ENCODE data around the gene UNC45B.
"Not testable (repeated sequence)": the region's sequence is repeated elsewhere in the genome, so short reads cannot be mapped to it uniquely, and the experiment has no call there.

The UNC45B gene

DNA sequence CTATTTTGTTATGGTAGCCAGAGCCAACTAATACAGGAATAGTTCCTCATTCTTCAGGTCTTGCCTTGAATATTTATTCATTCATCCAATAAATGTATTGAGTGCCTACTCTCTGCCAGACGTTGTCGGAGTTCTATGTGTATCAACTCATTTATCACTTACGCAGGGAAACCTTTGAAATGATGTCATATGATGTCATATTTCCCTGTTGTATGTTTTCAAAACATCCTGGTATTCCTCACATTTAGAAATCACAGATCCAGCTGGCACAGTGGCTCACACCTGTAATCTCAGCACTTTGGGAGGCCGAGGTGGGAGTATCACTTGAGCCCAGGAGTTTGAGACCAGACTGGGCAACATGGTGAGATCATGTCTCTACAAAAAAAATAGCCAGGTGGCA is 2.8 kb upstream of the UNC45B start:
- no peak for DNase-seq

DNA sequence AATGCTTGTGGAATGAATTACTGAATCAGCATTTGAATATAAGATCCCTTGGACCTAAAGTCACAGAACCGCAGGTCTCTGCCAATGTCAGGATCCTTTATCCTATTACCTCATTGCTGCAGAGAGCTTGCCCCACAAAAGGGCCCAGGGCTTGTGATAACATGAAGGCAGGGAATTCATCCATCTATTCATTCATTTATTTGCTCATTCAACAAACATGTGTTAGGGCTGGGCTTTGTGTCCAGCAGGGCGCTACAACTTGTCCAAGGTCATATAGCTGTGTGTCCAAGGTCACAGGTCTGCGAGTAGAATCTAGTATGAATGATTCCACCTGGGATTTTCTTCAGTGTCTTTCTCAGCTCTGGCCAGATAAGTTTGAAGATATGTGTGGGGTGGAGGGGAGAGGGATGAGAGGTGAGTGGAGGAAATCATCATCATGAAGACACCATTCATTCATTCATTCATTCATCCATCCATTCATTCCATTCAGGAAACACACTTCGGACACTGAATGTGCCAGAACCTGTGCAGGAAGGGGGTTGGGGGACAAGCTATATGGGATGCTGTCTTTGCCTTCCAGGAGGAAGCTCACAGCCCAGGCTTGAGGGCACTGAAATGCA is 1.3 kb upstream of the UNC45B start:
- no peak for DNase-seq

DNA sequence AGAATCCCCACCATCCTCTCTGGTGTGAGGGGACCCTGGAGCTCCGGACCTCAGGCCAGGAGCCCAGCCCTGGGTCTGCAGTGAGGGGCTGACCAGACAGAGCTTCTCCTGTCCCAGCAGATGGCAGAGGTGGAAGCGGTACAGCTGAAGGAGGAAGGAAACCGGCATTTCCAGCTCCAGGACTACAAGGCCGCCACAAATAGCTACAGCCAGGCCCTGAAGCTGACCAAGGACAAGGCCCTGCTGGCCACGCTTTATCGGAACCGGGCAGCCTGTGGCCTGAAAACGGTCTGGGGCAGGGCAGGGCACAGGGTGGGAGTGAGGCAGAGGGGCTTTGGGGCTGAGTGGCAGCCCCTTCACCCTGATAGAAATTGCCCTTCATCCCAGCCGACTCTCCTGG is 527 bp downstream of the UNC45B start:
- DNase-seq: no peak

DNA sequence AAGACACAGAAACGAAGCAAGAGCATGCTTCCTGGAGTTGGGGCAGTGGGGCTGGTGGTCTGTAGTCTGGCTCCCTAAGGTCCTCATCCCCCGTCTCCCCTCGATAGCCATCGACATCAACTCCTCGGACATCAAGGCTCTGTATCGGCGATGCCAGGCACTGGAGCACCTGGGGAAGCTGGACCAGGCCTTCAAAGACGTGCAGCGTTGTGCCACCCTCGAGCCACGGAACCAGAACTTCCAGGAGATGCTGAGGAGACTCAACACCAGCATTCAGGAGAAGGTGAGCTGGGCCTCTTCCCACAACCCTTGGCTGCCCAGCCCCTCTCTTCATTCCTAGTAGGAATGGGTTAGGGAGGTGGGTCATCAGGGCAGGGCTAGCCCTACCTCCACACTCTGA is 2.3 kb downstream of the UNC45B start:
- no peak for DNase-seq

DNA sequence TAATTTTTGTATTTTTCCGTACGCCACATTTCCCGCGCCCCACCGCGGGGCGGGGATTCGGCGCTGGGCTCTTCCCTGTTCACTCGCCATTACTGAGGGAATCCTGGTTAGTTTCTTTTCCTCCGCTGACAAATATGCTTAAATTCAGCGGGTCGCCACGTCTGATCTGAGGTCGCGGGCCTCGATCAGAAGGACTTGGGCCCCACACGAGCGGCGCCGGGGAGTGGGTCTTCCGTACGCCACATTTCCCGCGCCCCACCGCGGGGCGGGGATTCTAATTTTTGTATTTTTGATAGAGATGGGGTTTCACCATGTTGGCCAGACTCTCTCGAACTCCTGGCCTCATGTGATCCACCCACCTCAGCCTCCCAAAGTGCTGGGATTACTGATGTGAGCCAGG is 3.5 kb downstream of the UNC45B start:
- DNase-seq: not testable (repeated sequence)

DNA sequence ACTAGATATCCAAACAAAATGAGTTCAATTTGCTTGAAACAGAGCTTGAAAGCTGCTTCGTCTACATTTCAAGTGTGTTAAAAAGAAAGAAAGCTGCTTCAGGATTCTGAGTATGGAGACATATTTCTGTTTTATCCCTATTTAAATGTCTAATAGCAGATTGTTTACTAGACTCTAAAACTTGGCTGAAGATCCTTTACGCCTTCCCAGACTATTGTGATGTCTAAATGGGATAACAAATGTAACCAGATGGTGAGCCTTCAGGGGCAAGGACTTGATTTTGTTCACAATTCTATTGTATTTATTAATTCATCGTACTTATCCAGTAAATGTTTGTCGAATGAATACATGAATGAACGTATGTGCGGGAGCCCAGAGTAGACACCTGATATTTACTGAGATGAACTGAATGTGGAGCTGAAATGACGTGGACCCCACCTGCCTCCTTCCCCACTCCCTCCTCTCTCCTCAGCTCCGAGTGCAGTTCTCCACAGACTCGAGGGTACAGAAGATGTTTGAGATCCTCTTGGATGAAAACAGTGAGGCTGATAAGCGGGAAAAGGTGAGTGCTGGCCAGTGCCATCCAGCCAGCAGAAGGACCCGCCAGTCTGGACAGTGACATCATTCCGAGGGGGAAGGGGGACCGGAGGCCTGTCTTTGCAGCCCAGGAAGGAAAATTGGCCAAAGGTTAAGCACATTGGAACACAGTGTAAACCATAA is 5.0 kb downstream of the UNC45B start:
- DNase-seq: no peak

DNA sequence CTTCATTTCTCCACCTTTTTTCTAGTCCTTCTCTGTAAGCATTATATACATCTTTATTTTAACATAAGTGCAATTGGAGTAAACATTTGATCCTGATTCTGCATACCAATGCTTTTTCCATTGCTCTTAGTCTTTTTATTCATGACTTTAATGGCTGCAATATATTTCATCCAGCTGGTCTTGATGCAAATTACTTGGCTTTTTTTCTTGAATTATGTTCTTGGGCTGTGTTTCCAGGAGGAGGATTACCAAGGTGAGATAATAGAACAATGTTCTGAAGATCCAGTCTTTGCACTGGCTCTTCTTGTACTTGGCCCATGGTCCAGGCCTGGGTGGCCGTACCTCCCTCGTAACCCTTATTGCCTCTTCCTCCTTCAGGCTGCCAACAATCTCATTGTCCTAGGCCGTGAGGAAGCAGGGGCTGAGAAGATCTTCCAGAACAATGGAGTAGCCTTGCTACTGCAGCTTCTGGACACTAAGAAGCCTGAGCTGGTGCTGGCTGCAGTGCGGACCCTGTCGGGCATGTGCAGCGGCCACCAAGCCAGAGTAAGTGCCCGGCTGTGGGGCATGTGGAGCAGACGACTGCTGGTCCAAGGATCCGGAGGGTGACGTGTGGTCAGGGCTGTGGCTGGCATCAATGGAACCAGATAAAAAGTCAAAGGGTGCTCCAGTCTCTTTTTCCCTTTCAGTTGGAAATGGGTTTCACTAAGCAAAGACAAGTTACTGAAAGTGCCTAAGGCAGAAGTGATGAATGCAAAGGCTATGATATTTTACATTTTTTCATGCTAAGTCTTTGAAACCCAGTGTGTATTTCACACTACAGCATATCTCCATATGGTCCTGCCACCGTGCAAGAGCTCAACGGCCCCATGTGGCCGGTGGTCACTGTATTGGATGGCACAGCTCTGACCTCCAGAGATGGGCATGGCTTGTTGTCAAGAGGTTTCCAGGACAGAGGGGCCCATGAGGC is 6.9 kb downstream of the UNC45B start:
- DNase-seq: no peak

DNA sequence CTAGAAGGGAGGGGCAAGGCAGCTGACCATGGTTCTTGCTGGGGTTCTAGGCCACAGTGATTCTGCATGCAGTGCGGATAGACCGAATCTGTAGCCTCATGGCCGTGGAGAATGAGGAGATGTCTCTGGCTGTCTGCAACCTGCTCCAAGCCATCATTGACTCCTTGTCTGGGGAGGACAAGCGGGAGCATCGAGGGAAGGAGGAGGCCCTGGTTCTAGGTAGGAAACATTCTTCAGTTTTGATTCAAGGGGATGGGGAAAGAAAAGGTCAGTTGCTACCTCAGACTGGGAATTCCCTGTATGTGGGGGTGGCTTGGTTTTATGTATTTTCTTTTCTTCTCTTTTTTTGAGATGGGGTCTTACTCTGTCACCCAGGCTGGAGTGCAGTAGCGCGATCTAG is 7.6 kb downstream of the UNC45B start:
- DNase-seq: no peak

DNA sequence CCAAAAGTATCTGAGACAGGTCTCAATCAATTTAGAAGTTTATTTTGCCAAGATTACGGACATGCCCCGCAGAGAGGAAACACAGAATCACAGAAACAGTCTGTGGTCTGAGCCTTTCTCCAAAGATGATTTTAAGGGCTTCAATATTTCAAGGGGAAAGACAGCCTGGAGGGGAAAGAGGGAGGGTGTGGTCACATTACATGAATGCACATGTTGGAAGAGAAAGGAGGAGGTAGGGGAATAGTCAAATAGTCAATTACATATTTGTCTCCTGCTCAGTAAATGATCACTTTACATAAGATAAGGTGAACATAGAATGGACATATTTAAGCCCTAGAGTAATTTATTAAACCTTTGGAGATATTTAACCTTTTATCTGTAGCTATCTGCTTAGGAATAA is 12.3 kb downstream of the UNC45B start:
- no peak for DNase-seq

DNA sequence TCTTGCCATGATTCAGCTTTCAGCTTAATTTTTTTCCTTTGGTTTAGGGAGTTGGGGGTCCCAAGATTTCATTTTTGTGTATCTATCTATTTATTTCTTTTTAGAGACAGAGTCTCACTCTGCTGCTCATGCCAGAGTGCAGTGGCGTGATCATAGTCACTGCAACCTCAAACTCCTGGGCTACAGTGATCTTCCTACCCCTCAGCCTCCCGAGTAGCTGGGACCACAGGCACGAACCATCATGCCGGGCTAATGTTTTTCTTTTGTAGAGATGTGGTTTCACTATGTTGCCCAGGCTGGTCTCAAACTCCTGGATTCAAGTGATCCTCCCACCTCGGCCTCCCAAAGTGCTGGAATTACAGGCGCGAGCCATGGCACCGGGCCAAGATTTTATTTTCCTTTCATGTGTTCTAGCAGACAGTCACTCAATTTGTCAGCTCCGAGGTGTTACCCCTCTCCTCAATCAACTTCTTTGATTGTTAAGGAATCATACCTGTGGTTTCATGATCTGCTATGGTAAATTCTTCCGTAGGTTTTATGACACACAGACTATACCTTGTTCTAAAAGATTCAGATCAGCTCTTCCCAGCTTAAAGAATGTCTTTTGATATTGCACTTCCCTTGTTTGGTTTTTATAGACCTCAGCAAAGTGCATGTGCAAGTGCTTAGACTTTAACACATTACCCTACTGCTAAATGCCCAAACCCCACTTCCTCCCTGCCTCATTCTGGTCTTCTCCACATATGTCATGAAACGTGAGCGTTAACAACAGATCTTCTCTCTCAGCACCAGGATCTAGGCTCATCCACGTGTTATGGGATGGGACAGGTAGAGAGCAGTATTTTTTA is 13.0 kb downstream of the UNC45B start:
- DNase-seq: peak; percentile 45

DNA sequence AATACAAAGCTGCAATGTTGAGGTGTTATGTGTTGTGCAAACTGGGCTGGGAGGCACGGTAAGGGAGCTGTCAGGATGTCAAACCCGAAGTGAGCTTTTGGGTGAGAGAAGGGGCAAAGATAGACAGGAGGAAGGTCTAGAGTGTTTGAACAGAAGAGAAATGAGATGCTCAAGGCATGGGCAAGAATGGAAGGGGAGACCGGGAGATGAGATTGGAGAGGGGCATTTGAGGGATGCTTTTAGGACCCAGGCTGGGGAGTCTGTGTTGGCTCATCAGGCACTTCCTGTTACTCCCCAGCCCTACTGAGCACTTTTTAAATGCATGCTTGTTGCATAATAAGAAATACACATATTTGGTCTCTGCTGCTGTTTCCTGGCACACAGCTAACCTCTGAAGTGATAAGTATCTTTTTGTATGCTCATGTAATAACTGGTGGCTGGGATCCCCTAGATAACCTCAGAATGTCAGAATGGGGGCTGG is 13.7 kb downstream of the UNC45B start:
- no peak for DNase-seq

DNA sequence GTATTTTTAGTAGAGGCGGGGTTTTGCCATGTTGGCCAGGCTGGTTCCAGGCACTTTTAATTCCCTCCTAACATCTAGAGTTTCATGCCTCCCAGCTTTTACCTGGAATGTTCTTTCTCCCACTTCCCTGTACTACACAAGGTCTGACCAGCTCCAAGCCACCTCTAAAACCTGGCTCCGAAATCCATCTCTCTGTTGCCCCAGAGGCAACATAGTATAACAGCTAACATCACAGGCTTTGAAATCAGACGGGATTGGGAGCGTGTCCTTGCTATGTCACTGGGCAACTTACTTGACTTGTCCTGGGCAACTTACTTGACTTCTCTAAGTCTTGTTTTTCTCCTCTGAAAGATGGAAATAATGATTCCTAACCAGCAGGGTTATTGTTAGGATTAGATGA is 15.1 kb downstream of the UNC45B start:
- no peak for DNase-seq

DNA sequence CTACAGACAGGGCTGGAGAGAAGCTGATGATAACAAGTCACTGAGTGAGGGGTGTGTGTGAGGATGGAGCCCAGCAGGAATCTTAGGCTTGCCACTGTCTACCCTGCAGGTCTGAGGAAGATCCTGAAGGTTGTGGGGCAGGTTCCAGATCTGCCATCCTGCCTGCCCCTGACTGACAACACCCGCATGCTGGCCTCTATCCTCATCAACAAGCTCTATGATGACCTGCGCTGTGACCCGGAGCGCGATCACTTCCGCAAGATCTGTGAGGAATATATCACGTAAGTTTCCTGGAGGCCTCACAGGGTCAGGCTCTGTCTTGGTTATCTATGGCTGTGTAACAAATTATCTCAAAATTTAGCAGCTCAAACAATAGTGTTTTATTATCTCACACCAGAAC is 16.3 kb downstream of the UNC45B start:
- no peak for DNase-seq

DNA sequence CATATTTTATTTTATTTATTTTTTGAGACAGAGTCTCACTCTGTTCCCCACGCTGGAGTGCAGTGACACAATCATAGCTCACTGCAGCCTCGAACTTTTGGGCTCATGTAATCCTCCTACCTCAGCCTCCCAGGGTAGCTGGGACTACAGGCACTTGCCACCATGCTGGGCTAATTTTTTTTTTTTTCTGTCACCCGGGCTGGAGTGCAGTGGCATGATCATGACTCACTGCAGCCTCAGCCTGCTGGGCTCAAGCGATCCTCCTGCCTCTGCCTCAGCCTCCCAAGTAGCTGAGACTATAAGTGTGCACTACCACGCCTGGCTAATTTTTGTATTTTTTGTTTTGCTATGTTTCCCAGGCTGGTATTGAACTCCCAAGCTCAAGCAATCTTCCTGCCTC is 17.1 kb downstream of the UNC45B start:
- no peak for DNase-seq

DNA sequence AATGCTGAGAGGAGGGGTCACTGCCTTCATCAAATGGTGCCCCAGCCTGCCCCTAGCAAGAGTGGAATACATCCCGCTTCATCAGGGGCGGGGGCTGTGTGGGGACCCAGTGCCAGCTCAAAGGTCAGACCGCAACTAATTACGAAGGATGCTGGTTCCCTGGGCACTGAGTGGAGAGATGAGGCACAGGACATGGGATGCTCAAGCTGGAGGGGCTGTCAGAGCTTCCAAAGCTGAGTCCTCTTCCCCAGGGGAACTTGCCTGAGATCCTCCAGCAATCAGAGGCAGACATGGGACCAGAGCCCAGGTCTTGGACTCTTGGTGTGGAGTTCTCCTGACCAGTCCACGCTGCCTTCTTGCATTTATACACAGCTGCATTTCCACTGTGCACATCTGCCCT is 18.9 kb downstream of the UNC45B start:
- DNase-seq: no peak

DNA sequence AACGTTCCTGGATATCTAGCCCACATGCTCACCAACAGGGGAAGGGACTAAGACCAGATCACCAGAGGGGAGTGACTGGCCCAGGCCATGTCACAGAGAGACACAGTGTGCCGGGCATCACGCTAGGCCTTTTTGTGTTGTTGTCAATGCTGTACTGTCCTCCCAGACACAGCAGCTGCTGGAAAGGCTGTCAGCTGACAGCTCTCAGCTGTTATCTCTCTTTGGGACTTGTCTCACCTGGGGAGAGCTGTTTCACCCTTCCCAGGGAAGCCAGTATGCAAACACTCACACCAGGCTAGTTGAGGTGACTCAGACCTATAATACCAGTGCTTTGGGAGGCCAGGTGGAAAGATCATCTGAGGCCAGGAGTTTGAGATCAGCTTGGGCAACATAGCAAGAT is 19.4 kb downstream of the UNC45B start:
- no peak for DNase-seq

DNA sequence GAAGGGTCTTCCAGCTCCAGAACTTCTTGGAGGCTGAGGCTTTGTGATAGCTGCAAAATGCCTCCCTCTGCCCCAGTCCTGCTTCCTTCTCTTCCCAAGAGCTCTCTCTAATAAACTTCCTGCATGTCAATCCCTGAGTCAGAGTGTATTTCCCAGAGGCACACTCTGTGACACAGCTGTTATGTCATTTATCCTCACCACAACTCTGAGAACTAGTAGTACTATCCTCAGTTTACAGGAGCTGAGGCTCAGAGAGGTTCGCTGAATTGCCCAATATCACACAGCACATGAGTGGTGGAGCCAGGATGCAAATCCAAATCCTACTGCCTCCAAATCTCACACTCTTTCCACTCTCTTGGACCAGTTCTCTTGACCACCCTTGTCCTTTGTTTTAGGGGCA is 20.0 kb downstream of the UNC45B start:
- no peak for DNase-seq

DNA sequence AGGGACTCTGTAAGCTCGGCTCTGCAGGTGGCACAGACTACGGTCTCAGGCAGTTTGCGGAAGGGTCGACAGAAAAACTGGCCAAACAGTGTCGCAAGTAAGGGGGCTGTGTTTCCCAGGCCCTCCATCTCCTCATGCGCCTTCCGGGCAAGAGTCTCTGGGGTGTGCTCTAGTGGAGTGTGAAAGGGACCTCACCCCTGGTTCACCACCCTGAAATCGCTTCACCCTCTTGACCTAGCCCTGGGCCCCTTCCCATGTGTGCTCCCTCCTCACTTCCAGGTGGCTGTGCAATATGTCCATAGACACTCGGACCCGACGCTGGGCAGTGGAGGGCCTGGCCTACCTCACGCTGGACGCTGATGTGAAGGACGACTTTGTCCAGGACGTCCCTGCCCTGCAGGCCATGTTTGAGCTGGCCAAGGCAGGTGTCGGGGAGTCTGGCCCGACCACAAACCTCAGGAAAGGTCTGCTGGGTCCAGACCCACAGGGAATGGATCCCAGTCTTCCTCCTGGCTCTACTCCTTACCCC is 22.3 kb downstream of the UNC45B start:
- DNase-seq: no peak

DNA sequence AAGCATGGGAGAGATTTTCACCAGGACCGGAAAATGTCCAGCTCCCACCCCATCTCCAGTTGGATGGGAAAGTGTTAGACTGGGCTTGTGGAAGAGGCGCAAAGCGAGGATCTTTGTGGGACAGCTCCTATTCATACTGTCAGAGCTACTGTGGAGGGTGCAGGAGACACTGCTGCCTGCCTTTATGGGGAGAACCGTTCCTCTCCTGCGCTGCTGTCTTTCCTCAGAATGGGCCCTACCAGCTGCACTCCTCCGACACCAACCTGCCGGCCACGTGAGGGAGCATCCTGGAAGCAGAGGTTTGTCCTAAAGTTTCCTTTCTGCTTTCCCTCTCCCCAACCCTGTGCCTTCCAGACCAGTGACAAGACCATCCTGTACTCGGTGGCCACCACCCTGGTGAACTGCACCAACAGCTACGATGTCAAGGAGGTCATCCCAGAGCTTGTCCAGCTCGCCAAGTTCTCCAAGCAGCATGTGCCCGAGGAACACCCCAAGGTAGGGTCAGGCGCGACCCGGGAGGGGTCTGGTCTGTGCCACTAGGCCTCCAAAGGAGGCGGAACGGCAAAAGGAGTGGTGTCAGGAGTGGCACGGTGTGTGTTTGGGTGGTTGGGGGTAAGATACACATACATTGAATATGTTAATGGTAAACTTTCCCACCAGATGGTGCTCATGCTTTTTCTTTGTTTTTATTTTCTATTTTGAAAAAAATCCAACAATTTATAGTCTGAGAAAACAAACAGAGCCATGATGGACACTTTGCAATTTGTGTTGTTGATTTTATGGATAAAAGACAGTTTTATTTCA is 23.6 kb downstream of the UNC45B start:
- DNase-seq: no peak

DNA sequence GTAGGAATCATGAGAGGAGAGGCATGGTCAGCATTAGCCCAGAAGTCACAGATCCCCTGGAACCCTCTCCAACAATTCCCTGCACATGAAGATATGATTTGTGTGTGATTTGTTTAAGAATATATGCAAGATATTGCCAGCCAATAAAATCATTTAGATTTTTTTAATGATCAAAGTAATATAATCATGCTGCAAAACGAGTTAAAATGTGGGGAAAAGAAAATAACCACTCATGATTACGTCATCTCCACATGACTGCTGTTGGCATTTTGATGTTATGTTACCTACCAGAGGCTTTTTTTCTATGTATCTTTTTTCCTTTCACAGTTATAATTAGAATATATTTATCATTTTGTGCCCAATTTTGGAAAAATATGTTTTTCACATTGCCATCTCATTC is 24.2 kb downstream of the UNC45B start:
- DNase-seq: no peak

DNA sequence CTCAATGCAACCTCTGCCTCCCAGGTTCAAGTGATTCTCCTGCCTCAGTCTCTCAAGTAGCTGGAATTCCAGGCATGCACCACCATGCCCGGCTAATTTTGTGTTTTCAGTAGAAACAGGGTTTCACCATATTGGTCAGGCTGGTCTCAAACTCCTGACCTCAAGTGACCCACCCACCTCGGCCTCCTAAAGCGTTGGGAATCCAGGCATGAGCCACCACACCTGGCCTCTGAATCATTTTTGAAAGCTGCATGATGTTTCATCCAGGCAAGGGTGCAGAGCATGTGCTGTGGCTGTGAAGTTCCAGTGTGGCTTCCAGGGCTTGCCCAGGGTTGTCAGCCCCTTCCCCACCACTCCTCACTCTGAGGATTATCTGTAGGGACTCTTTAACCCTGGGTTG is 24.7 kb downstream of the UNC45B start:
- DNase-seq: not testable (repeated sequence)
